ENCODE results near the gene GNAZ.
"Not testable (repeated sequence)": the region's sequence is repeated elsewhere in the genome, so short reads cannot be mapped to it uniquely, and the experiment has no call there.

The GNAZ gene

GRCh38 chr22:23070418-23071229, at the start of gene GNAZ:
Gene GNAZ, plus strand, starts transcription at chr22:23070519. Its CDS starts 25,177 bp downstream, at chr22:23095696.
- no peak for DNase-seq (ENCODE audit: low spot score)

- DNase-seq (ENCODE audit: low spot score): no peak
Measured at GRCh38 chr22:23020659-23021293, 49.5 kb upstream of the GNAZ start.

- DNase-seq (ENCODE audit: low spot score): not testable (repeated sequence)
Measured at GRCh38 chr22:23021660-23022353, 48.5 kb upstream of the GNAZ start.

GRCh38 chr22:23023294-23023693, 47.0 kb upstream of the GNAZ start:
- DNase-seq (ENCODE audit: low spot score): no peak

- no peak for DNase-seq (ENCODE audit: low spot score)
Measured at GRCh38 chr22:23026777-23027176, 43.5 kb upstream of the GNAZ start.

GRCh38 chr22:23027849-23028248, 42.5 kb upstream of the GNAZ start:
- DNase-seq (ENCODE audit: low spot score): not testable (repeated sequence)

- DNase-seq (ENCODE audit: low spot score): no peak
Measured at GRCh38 chr22:23029521-23030228, 40.6 kb upstream of the GNAZ start.

- DNase-seq (ENCODE audit: low spot score): no peak
Measured at GRCh38 chr22:23031381-23031780, 38.9 kb upstream of the GNAZ start.

GRCh38 chr22:23031786-23032185, 38.5 kb upstream of the GNAZ start:
- no peak for DNase-seq (ENCODE audit: low spot score)

- DNase-seq (ENCODE audit: low spot score): no peak
Measured at GRCh38 chr22:23032658-23033057, 37.7 kb upstream of the GNAZ start.

- DNase-seq (ENCODE audit: low spot score): no peak
Measured at GRCh38 chr22:23033116-23033905, 37.0 kb upstream of the GNAZ start.

GRCh38 chr22:23034621-23035556, 35.4 kb upstream of the GNAZ start:
- DNase-seq (ENCODE audit: low spot score): no peak

GRCh38 chr22:23035557-23036277, 34.6 kb upstream of the GNAZ start:
- DNase-seq (ENCODE audit: low spot score): no peak

GRCh38 chr22:23036684-23037428, 33.5 kb upstream of the GNAZ start:
- peak; percentile 14 for DNase-seq (ENCODE audit: low spot score)

GRCh38 chr22:23037429-23038333, 32.6 kb upstream of the GNAZ start:
- no peak for DNase-seq (ENCODE audit: low spot score)

- no peak for DNase-seq (ENCODE audit: low spot score)
Measured at GRCh38 chr22:23038334-23038642, 32.0 kb upstream of the GNAZ start.

- DNase-seq (ENCODE audit: low spot score): no peak
Measured at GRCh38 chr22:23038902-23039301, 31.4 kb upstream of the GNAZ start.

- no peak for DNase-seq (ENCODE audit: low spot score)
Measured at GRCh38 chr22:23042179-23042578, 28.1 kb upstream of the GNAZ start.
